Heart right ventricle (tissue), 16 donors: ENCODE measurements around the gene SLC36A1. TPM values are rescaled to one million over a fixed set of nuclear protein-coding genes. Genes with fewer than 3 reads are reported as not detected.
"Not testable (repeated sequence)": the region's sequence is repeated elsewhere in the genome, so short reads cannot be mapped to it uniquely, and the experiment has no call there.

Experiments used
- ATAC-seq, 8 donors: fragments of 200-7000 bp; cut with Tn5 transposase; one replicate each; pipeline ENCODE4 v1.9.1; 2020; ENCODE audit warnings: mild to moderate bottlenecking in 8 of 8, moderate library complexity in 8 of 8, moderate number of reproducible peaks in 1 of 8
- DNase-seq, 2 donors: peaks; one replicate each; pipeline ENCODE4 v3.0.0-alpha.2; 2020
- H3K27ac ChIP-seq, 10 donors: fragments of 200-600 bp; sonication (generic) in 2 of 10; one replicate each; pipeline versions ENCODE4 v1.5.0 to v1.8.0; 2020 to 2022; ENCODE audit warnings: mild to moderate bottlenecking in 3 of 10
- H3K27me3 ChIP-seq, 7 donors: fragments of 200-600 bp; one replicate each; pipeline ENCODE4 v1.8.0; 2021 to 2022; ENCODE audit warnings: mild to moderate bottlenecking in 2 of 7
- H3K36me3 ChIP-seq, 9 donors: fragments of 200-600 bp; sonication (generic) in 1 of 9; one replicate each; pipeline versions ENCODE4 v1.5.0 to v1.8.0; 2020 to 2022; ENCODE audit warnings: mild to moderate bottlenecking in 2 of 9
- H3K4me1 ChIP-seq, 9 donors: fragments of 200-600 bp; sonication (generic) in 1 of 9; one replicate each; pipeline versions ENCODE4 v1.5.0 to v1.8.0; 2020 to 2022; ENCODE audit warnings: mild to moderate bottlenecking in 4 of 9
- H3K4me3 ChIP-seq, 10 donors: fragments of 200-600 bp; sonication (generic) in 2 of 10; one replicate each; pipeline versions ENCODE4 v1.5.0 to v1.8.0; 2020 to 2022; ENCODE audit warnings: mild to moderate bottlenecking in 7 of 10, moderate library complexity in 2 of 10
- H3K9me3 ChIP-seq, 11 donors: fragments of 200-600 bp in 10 of 11; sonication (generic) in 2 of 11; one replicate each; pipeline versions ENCODE4 v1.5.0 to v1.8.0; 2013 to 2022; ENCODE audit warnings: mild to moderate bottlenecking in 2 of 11, control low read depth in 1 of 11, moderate library complexity in 1 of 11
- WGBS, 2 donors: extraction: QIAGEN DNeasy Blood & Tissue Kit; methylation state at CpG; one replicate each; pipeline ENCODE4 v1.1.7; 2013; ENCODE audit warnings: inconsistent platforms in 1 of 2; 5-methylcytosine and 5-hydroxymethylcytosine counted together
- intact Hi-C, 10 donors: fragments of 100-400 bp; cut with DNase I; formaldehyde crosslinking; loops; one replicate each; pipeline versions ENCODE4 v1.11.1 to v1.14.2; 2022
- polyA plus RNA-seq, 2 donors: library from polyadenylated mRNA; stranded (reverse); fragments of 200-250 nt; gene quantifications; one replicate each; pipeline ENCODE4 v1.2.3, GENCODE V29; 2013
- total RNA-seq, 10 donors: library from RNA; stranded (reverse); fragmentation: NEBNext Ultra II Directional in 3 of 10; extraction: Animal tissue kit (Norgen Biotek cat#: 25700) in 3 of 10; gene quantifications; one replicate each; pipeline versions ENCODE4 v1.2.1 to v1.2.4, GENCODE V29; 2021 to 2023
- TF ChIP-seq, protein P1 (sequence below), 9 donors: fragments of 200-600 bp; sonication (generic) in 2 of 9; IDR thresholded peaks; one replicate each; pipeline versions ENCODE4 v1.5.0 to v1.8.0; 2021 to 2022; ENCODE audit warnings: antibody characterized with exemption in 9 of 9, mild to moderate bottlenecking in 5 of 9, moderate library complexity in 1 of 9
- donor health status: Arrhythmogenic right ventricular cardiomyopathy.
- donor health status: ischemic (EF 13 %, LVEDD 7.1; RV severe dilation, severe dysfunction).
- donor health status: healthy with polysubstance abuse.
- donor health status: DM: no; HTN: yes; CAD: no.
- donor health status: DM: no; HTN: no; CAD: no.
- donor health status: ischemic (EF 25% LVEDD 6.9; RV normal size, moderate dysfunction).
- donor health status: ischemic (EF 25% LVEDD 5.7; RV mildly dilated, moderate dysfunction).
- donor health status: healthy.
- donor health status: DM: yes; HTN: yes; CAD: no.
- donor health status: Ischemic cardiomyopathy.
- donor health status: ischemic (EF 35%, LVEDD 5.7; RV mildly dilated, moderate dysfunction).
- donor health status: nonischemic (EF 11% LVEDD 7.7; RV severe dilation, severe dysfunction).
- donor health status: DM: yes; HTN: yes; CAD: no.
- donor health status: PGD.
- donor health status: ischemic (EF 29% LVEDD 5.4; RV normal size, mild dysfunction).
- donor health status: nonischemic (EF 23%, LVEDD 6.1; RV moderate dilation, normal function).

The SLC36A1 gene
- total and polyA plus RNA-seq, 12 donors: 0.94 to 15.3 (median 2.6) TPM

DNA sequence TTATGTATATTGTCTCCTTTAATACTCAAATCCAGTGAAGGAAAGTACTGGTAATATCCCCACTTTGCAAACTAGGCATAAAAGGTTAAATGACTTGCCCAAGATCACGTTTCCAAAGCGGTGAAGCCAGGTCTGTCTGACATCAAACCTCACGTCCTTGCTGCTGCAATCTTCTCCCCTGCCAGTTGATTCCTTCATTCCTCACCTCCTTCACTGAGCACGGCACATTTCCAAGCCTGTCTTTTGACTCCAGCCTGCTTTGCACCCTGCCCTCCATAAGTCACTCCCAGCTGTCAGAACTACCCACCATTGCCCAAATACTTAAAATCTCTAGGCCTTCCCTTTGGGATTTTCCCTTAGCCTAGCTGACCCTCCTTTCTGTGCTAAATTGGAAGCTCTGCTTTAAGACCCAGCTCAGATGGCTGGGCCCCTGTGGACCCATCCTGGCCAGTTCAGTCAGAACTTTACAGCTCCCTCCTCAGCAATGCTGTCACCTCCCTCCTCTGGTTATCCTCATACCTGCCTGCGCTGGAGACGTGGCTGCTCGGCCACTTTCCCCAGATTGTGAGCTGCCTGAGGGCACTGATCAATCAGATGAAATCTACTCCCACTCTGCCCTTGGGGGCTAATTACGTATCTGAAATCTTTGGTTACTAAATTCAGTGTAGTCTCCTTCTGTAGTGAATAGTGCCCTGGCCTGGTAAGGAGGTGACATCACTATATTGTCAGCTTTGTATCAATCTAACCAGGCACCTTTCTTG, 51.2 kb downstream of the SLC36A1 start:
- ATAC-seq: peak in 2 of 8 donors; percentile 10 to 47
- WGBS, 2 donors: 65 to 71% methylated on average over 8 of the region's 8 CpGs
- DNase-seq: no peak
- H3K27ac ChIP-seq: no peak overlapping the region
- peaks cover 0 to 6% (median 0%) of the 10 kb centered on the region in 11 donors for H3K9me3 ChIP-seq
- TF ChIP-seq, protein P1, sequence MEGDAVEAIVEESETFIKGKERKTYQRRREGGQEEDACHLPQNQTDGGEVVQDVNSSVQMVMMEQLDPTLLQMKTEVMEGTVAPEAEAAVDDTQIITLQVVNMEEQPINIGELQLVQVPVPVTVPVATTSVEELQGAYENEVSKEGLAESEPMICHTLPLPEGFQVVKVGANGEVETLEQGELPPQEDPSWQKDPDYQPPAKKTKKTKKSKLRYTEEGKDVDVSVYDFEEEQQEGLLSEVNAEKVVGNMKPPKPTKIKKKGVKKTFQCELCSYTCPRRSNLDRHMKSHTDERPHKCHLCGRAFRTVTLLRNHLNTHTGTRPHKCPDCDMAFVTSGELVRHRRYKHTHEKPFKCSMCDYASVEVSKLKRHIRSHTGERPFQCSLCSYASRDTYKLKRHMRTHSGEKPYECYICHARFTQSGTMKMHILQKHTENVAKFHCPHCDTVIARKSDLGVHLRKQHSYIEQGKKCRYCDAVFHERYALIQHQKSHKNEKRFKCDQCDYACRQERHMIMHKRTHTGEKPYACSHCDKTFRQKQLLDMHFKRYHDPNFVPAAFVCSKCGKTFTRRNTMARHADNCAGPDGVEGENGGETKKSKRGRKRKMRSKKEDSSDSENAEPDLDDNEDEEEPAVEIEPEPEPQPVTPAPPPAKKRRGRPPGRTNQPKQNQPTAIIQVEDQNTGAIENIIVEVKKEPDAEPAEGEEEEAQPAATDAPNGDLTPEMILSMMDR (IDR thresholded peaks at IDR 0.05): no peak
- intact Hi-C loops: loop anchor here in 1 of 10 donors (5.0 kb wide), 1 partner anchor 46 kb away; no protein-coding TSS in a partner anchor
- peaks cover 0 to 24% (median 0%) of the 10 kb centered on the region in 9 donors for H3K4me1 ChIP-seq
- no peaks in the 10 kb centered on the region for H3K27me3 ChIP-seq
- H3K36me3 ChIP-seq: no peaks in the 10 kb centered on the region
- no peak overlapping the region for H3K4me3 ChIP-seq

DNA sequence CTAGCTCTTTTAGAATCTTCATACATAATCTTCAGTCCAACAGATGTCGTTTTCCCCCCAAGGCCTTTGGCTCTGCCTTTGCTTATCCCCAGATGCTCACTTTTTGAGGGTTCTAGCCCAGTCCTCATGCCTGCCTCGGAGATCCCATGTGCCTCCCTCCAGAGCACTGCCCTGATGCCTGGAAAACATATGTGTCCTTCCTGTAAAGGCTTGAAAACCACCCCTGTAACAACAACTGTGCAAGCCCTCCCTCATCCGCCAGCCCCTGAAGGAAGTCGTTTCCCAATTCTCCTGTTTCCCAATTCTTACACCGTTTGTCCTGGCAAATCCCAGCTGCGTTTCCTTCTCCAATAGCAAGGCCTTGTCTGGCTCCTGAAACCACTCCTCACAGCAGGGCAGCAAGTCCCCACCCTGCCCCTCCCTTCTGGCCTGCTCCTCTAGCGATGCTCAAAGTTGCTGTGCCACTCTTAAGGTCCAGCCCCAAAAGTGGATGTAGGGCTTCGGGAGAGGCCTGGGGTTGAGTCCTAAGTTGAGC, 52.2 kb downstream of the SLC36A1 start:
- no peak for DNase-seq
- Histone ChIP-seq H3K9me3 (peaks cover 0 to 6% (median 0%) of the 10 kb centered on the region in 11 donors), H3K27me3 (no peaks in the 10 kb centered on the region), H3K36me3 (no peaks in the 10 kb centered on the region), H3K4me3 (no peak overlapping the region), H3K27ac (peak overlapping the region in 1 of 10 donors; percentile 31), H3K4me1 (peaks cover 0 to 23% (median 0%) of the 10 kb centered on the region in 9 donors)
- intact Hi-C loops: loop anchor here in 9 of 10 donors (1.0 to 5.0 kb wide), 5 partner anchors 47 to 153 kb away; partner anchors contain the start of gene SLC36A1 (in 8 of the 9)
- TF ChIP-seq, protein P1 (IDR thresholded peaks at IDR 0.05): no peak
- peak in 1 of 8 donors; percentile 44 for ATAC-seq
- 75 to 83% methylated on average over 8 of the region's 8 CpGs for WGBS, 2 donors

DNA sequence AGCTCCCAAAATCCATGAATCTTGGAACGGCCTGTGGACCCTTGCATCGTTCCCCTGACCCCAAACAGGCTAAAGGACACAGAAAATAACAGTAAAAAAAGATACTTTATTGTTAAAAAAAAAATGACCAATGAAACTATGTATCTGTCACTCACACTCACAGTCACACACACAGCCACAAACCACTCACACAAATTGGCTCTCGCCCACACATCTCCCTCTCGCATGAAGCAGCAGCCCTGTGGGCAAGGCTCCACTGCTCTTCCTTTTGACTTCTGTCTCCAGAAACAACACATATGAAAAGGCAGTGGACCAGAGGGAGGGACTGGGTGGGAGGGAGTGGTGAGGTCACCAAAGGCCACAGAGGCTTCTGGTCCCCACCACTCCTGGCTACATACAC, 56.6 kb downstream of the SLC36A1 start:
- 88 to 90% methylated on average over 4 of the region's 4 CpGs for WGBS, 2 donors
- intact Hi-C loops: loop anchor here in 3 of 10 donors (5.0 kb wide), 2 partner anchors 57 to 148 kb away; partner anchors contain the start of gene SLC36A1 (in 2 of the 3)
- ATAC-seq: no peak
- TF ChIP-seq, protein P1 (IDR thresholded peaks at IDR 0.05): no peak
- no peak for DNase-seq
- no peak overlapping the region for H3K27ac ChIP-seq
- peaks cover 0 to 4% (median 0%) of the 10 kb centered on the region in 9 donors for H3K36me3 ChIP-seq
- no peak overlapping the region for H3K4me3 ChIP-seq
- H3K9me3 ChIP-seq: no peaks in the 10 kb centered on the region
- H3K27me3 ChIP-seq: no peaks in the 10 kb centered on the region
- peaks cover 0 to 14% (median 0%) of the 10 kb centered on the region in 9 donors for H3K4me1 ChIP-seq

DNA sequence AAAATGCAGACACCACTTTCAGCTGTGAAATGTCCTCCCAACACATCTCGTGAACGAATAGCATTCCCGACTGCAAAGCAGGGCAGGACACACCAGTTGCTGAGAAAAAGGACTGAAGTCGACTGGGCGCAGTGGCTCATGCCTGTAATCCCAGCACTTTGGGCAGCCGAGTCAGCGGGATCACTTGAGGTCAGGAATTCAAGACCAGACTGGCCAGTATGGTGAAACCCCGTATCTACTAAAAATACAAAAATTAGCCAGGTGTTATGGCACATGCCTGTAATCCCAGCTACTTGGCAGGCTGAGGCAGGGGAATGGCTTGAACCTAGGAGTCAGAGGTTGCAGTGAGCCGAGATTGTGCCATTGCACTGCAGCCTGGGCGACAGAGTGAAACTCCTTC, 60.9 kb downstream of the SLC36A1 start:
- H3K27me3 ChIP-seq, H3K9me3 ChIP-seq, DNase-seq, H3K4me3 ChIP-seq, H3K27ac ChIP-seq, H3K4me1 ChIP-seq, ATAC-seq, H3K36me3 ChIP-seq, intact Hi-C loops: not testable (repeated sequence)
- WGBS, 2 donors: 90% methylated on average over 10 of the region's 10 CpGs
